PFSK-1 (cell line): ENCODE results near the gene MCEE.

ENCODE experiments used
- TAF1 ChIP-seq: IDR thresholded peaks from 2 replicates; pipeline ENCODE4 v1.6.1; 2012; ENCODE audit warnings: low read length, control low read depth, borderline replicate concordance; ENCODE audit not compliant: insufficient read depth
- TF ChIP-seq, protein P1 (sequence below), 2 experiments: IDR thresholded peaks; 2 replicates each; pipeline versions ENCODE4 v1.6.1 to v1.8.0; 2011 to 2012; ENCODE audit warnings: low read depth in 2 of 2, low read length in 2 of 2, control low read depth in 1 of 2, inconsistent platforms in 1 of 2, mild to moderate bottlenecking in 1 of 2, moderate library complexity in 1 of 2; ENCODE audit not compliant: insufficient read depth in 1 of 2

DNA sequence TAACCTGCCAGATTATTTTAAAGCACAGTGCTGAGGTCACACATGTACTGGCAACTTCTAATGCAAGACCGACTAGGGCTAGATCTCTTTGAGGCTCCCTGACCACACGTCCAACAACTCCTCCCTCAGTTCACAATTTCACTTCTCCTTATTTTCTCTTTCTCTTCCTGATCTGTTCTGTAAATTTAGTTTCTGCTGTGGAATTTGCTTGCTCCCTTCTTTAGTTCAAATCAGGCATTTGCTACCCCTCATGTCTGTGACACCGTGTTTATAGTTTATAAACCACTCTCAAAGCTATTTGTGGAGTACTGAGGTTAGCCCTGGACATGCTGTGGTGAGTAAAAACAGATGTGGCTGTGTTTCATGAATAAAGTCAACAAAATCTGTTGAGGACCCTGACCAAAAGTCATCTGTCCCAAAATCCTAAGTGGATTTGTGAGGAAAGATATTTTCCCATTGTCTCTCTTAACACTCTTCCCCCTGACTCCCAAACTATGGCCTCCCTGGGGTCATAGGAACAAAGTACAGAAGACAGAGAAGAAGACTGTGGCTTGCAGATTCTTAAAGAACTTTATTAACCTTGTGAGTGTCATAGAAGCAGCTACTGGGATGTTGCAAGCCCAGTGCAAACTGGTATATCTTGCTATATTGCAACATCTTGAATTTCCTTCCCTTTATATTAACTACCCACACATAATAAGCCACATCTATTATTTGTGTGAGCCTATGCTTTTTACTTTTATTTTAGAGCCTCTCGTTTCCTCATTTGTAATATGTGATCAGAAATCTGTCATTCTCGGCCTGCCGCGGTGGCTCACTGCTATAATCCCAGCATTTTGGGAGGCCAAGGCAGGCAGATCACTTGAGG, 65.0 kb downstream of the MCEE start:
- TF ChIP-seq TAF1 = no peak
- TF ChIP-seq, protein P1, sequence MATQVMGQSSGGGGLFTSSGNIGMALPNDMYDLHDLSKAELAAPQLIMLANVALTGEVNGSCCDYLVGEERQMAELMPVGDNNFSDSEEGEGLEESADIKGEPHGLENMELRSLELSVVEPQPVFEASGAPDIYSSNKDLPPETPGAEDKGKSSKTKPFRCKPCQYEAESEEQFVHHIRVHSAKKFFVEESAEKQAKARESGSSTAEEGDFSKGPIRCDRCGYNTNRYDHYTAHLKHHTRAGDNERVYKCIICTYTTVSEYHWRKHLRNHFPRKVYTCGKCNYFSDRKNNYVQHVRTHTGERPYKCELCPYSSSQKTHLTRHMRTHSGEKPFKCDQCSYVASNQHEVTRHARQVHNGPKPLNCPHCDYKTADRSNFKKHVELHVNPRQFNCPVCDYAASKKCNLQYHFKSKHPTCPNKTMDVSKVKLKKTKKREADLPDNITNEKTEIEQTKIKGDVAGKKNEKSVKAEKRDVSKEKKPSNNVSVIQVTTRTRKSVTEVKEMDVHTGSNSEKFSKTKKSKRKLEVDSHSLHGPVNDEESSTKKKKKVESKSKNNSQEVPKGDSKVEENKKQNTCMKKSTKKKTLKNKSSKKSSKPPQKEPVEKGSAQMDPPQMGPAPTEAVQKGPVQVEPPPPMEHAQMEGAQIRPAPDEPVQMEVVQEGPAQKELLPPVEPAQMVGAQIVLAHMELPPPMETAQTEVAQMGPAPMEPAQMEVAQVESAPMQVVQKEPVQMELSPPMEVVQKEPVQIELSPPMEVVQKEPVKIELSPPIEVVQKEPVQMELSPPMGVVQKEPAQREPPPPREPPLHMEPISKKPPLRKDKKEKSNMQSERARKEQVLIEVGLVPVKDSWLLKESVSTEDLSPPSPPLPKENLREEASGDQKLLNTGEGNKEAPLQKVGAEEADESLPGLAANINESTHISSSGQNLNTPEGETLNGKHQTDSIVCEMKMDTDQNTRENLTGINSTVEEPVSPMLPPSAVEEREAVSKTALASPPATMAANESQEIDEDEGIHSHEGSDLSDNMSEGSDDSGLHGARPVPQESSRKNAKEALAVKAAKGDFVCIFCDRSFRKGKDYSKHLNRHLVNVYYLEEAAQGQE (IDR thresholded peaks at IDR 0.05; ENCODE audit: insufficient read depth in 1 of 2, low read depth in 2 of 2, low read length in 2 of 2) = no peak
